ENCODE data around the gene LEFTY1.

LEFTY1 gene

DNA sequence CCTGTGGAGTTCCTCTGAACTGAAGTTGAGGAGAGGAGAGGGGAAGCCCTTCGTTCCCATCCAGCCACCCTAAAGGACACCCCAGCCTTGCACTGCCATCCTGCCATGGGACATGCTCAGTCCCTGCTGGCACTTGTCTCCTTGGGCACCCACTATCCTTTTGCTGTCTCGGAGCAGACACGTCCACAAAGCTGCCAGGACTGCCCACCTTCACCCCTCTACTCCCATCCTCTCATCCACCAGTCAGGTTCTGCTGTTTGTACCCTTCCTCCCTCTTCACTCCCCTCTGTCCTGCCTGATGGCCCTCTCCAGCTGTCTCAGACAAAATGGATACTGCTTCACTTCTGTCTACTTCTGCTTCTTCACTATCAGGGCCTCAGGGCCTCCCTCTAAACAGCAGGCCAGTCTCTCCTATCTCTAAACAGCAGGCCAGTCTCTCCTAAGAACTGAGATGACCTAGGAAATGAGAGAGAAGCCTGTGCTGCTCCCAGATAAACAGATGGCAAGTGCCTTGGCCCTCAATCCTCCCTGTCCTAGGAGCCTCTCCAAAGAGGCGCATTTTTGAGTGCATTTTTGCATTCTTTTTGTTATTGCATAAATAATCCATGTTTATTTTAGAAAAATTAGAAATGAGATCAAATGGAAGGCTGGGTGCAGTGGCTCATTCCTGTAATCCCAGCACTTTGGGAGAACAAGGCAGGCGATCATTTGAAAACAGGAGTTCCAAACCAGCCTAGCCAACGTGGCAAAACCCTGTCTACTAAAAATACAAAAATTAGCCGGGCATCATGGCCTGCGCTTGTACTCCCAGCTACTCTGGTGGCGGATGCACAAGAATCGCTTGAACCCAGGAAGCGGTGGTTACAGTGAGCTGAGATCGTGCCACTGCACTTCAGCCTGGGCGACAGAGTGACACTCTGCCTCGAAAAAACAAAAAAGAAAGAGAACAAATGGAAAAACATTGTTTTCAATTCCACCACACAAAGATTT lies 39.5 kb upstream of the LEFTY1 start:
- TF ChIP-seq, protein P1, sequence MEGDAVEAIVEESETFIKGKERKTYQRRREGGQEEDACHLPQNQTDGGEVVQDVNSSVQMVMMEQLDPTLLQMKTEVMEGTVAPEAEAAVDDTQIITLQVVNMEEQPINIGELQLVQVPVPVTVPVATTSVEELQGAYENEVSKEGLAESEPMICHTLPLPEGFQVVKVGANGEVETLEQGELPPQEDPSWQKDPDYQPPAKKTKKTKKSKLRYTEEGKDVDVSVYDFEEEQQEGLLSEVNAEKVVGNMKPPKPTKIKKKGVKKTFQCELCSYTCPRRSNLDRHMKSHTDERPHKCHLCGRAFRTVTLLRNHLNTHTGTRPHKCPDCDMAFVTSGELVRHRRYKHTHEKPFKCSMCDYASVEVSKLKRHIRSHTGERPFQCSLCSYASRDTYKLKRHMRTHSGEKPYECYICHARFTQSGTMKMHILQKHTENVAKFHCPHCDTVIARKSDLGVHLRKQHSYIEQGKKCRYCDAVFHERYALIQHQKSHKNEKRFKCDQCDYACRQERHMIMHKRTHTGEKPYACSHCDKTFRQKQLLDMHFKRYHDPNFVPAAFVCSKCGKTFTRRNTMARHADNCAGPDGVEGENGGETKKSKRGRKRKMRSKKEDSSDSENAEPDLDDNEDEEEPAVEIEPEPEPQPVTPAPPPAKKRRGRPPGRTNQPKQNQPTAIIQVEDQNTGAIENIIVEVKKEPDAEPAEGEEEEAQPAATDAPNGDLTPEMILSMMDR (IDR thresholded peaks at IDR 0.05): no peak

- TF ChIP-seq, protein P1 (IDR thresholded peaks at IDR 0.05): no peak
These were observed 37.7 kb upstream of the LEFTY1 start for GRCh38 chr1:225926551-225927113.

DNA sequence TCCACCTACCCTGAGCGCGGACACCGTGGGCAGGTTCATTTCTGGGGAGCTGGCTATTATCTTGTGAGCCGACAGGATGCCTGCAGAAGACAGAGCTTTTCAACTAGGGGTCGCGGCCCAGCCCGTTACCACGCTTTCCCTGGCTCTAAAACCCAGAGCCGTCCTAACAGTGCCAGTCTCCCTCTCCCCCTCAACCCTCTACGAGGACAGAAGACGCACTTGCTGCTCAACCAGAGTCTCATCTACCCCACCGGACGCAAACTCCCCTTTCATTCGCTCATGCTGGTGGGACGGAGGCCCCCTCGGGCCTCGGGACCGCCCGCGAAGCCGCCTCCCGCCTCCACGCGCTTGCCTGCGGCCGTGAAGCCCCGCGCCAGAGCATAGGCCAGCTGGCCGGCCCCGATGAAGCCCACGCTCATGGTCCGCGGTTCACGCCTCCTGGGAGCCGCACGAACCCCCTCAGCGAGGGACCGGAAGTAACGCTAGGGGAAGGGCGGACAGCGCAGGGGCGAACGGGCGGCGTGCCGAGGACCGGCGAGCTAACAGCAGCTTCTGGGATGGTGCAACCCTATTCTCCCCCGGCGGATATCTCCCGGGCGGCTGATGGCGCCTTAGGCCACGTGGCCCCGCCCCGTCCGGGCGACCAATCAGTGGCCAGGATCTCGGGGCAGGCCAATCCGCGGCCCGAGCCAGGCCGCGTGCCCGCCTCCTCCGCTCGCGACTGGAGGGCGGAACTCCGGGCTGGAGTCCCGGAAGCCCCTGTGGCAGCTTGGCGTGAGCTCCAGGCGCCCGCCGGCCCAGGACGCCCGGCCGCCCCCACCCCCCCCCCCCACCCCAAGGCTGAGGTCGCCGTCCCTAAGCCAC lies 35.0 kb upstream of the LEFTY1 start, which contains the start of gene PYCR2:
TSS of gene PYCR2 (minus strand) at position 559 of the 864 bp plus-strand sequence. CDS start at position 419, 140 bp downstream.
- TF ChIP-seq, protein P1 (IDR thresholded peaks at IDR 0.05): no peak

DNA sequence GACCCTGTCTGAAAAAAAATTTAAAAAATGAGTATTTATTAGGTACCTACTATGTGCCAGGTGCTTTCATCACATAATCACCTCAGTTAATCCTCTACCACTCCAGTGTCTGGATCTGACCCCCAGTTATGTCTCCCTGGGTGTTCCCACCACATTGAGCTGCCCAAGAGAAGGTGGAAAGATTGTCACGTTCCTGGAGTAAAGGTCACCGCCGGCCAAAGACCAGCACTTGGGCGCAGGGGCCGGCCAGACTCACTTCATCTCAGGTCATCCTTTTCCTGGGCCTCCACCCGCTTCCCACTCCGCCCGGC lies 34.4 kb upstream of the LEFTY1 start:
- TF ChIP-seq, protein P1 (IDR thresholded peaks at IDR 0.05): no peak

GRCh38 chr1:225921734-225922709 lies 33.1 kb upstream of the LEFTY1 start:
- TF ChIP-seq, protein P1 (IDR thresholded peaks at IDR 0.05): no peak

- TF ChIP-seq, protein P1 (IDR thresholded peaks at IDR 0.05): no peak
These were observed 31.0 kb upstream of the LEFTY1 start for GRCh38 chr1:225919906-225920305.
